Hematopoietic multipotent progenitor cell (in vitro differentiated cells): ENCODE data around the gene TPD52L2. TPM values are rescaled to one million over a fixed set of nuclear protein-coding genes. Genes with fewer than 3 reads are reported as not detected.
A peak's percentile ranks its signal among the peaks of the same experiment; 100 is the strongest.
"Not testable (repeated sequence)": the region's sequence is repeated elsewhere in the genome, so short reads cannot be mapped to it uniquely, and the experiment has no call there.

Source experiments
- DNase-seq, 3 donors: peaks; one replicate each; pipeline ENCODE4 v3.0.0-alpha.2; 2011 to 2015; ENCODE audit warnings: low read depth in 2 of 3, low spot score in 2 of 3
- small RNA-seq: library from RNA; depleted of rRNA; stranded (forward); fragments of <200 nt; gene quantifications from one replicate; pipeline ENCODE3, GENCODE V24; 2012
- total RNA-seq: library from RNA; depleted of rRNA; stranded (reverse); fragments of >200 nt; gene quantifications from one replicate; pipeline ENCODE4 v1.2.3, GENCODE V29; 2012

The TPD52L2 gene
- total RNA-seq, 1 donor = 47.7 TPM

DNA sequence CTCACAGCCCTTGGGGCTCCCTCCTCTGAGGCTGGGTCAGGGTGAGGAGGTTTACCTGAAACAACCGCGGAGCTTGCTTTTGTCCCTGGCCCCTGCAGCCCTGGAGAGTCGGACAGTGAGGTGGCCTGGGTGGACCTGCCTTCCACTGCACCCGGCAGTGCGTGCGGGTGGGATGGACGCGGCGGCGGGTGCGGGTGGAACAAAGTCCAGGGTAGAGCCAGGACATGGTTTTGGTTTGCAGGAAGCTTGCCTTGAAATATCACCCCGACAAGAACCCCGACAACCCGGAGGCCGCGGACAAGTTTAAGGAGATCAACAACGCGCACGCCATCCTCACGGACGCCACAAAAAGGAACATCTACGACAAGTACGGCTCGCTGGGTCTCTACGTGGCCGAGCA is 64.0 kb downstream of the TPD52L2 start:
- DNase-seq = no peak

DNA sequence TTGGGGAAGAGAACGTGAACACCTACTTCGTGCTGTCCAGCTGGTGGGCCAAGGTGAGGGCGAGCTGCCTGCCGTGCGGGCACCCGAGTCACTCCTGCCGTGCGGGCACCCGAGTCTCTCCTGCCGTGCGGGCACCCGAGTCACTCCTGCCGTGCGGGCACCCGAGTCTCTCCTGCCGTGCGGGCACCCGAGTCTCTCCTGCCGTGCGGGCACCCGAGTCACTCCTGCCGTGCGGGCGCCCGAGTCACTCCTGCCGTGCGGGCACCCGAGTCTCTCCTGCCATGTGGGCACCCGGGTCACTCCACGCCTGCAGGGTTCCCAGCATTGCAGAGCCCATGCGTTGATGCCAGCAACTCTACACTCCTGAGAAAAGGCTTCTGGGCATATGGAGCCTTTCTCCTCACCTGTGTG is 64.4 kb downstream of the TPD52L2 start:
- not testable (repeated sequence) for DNase-seq

DNA sequence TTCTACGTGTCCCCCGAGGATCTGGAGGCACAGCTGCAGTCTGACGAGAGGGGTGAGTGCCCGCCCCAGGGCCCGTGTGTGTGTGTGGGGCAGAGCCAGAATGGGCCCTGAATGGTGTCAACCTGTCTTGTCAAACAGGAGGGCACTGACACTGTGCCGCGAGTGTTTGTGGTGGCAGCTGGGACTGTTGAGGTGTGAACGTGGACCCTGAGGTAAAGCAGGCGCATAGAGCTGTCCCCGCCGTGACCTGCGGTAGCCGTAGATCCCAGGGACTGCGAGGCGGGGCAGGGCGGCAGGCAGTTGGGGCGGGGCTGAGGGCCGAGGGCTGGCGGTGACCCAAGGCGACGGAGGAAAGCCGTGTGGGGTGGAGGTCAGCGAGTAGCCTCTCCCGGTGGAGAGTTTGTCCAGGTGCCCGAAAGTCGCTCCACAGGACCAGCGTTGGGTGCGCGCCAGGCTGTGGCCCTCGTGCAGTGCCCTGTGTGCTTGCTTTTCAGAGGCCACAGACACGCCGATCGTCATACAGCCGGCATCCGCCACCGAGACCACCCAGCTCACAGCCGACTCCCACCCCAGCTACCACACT is 66.0 kb downstream of the TPD52L2 start:
- DNase-seq = no peak

DNA sequence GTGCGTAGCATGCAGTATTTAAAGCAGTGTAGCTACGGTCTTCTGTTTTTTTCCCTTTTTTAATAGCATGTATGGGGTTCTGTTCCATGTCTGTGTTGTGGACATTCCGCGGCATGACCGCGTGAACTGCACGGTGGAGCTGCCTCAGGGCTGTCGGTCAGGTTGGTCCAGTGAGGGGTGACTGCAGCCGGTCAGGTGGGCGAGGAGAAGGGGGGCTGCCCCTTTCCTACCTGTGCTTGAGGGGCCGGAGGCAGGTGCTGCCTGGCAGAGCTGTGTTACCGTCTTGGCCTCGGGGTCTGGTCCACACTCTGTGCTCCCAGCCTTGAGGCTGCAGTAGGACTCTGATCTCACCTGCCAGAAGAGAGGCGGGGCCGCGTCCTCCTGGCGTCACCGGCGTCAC is 66.7 kb downstream of the TPD52L2 start:
- DNase-seq = no peak

DNA sequence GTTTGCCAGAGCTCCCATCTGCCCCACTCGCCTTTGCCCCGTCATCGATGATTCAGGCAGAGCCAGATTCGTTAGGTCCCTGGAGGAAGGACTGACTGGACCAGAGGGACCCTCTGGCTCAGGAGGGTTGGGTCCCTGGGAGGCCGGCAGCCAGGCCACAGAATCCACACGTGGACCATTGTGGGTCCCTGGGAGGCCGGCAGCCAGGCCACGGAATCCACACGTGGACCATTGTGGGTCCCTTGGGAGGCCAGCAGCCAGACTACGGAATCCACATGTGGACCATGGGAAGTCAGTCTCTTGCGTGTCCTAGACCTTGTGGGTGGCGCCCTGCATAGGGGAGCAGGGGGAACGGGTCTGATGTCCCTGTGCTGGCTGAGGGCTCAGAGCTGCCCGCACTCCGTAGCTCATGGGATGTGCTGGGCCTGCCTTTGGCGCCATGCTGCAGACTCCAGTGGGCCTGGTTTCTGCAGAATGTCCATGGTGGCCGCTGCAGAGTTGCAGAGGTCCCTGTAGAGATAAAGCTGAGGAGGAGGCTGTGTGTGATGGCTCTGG is 67.6 kb downstream of the TPD52L2 start:
- no peak for DNase-seq

DNA sequence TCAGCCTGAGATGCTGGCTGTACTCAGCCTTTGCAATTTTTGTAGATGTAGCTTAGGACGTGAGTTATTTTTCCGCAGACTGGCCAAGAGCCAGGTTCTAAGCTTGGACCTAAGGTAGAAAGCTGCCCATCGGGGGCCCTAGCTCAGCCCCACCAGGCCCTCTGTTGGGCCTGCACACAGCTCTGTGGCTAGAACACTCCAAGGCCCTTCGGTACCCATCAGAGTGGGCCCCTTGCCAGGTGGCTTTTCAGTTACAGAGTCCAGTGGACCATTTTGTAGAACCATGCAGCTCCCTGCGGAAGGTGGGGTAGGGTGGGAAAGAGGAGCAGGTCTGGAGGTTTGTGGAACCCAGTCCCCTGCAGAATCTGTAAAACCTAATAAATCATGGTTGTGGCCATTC is 68.6 kb downstream of the TPD52L2 start:
- DNase-seq = no peak

DNA sequence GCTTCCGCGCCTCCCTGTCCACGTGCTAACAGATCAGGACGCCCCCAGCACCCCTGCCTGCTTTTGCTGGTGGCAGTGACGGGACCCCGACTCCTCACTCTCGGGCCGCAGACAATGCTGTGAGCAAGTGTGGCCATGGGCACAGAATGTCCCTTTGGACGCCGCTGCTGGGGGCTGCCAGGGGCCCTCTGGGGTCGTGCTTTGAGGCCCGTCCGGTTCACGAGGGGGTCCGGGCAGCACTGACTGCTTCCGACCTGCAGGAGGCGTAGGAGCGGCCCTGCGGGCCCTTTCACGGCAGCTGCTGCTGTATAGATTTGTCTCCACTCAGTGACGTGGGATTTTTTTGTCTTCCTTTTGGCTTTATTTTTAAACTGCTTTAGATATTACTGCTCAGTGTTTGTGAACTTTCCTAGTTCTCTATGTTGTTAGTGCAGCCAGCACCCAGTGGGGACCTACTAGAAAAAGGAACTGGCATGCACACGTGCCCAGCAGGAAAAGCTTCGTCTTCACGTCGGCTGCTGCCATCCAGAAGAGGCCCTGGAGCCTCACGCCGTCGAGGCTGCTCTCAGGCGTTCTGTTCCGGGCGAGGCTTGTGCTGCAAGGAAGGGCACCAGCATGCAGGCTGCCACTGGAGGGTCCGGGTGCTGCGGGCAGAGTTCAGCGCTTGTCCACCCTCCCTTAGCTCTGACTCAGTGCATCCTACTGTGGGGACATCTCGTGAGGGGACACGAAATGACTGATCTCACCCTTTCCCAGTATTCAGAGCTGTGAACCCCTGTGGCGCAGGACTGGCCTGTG is 69.4 kb downstream of the TPD52L2 start:
- DNase-seq = peak in 1 of 3 donors; percentile 12

DNA sequence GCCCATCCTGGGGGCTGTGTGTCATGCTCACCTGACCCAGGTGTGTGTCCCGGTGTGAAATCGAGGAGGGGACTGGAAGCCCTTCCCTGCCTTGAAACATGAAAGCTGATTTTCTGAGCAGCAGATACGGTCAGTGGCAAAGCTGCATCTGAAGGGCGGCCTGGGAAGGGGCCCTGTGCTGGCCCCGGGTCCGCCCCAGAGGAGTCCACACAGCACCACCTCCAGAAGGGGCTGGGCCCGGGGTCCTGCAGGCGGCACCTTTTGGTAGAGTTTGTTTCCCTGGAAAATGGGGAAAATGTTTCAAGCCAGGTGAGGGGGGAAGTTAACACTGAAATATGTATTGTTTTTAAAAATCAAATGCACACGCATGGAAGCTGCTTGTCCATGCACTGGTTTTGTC is 70.4 kb downstream of the TPD52L2 start:
- DNase-seq = no peak

DNA sequence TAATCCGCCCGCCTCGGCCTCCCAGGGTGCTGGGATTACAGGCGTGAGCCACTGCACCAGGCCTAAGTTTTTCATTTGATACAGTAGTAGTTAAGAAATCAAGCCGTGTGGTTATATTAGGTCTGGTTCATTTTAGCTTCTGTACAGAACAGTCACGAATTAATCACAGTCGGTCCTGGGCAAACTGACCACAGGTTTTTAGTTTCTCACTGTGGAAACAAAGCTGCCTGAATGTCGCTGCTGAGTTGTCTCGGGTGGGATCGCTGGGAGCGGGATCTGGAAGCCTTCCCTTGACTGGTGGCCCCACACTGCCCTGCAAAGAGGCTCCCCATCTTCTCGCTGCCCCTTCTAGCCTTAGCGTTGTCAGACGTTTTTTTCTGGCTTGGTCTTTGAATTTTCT is 72.5 kb downstream of the TPD52L2 start:
- no peak for DNase-seq

DNA sequence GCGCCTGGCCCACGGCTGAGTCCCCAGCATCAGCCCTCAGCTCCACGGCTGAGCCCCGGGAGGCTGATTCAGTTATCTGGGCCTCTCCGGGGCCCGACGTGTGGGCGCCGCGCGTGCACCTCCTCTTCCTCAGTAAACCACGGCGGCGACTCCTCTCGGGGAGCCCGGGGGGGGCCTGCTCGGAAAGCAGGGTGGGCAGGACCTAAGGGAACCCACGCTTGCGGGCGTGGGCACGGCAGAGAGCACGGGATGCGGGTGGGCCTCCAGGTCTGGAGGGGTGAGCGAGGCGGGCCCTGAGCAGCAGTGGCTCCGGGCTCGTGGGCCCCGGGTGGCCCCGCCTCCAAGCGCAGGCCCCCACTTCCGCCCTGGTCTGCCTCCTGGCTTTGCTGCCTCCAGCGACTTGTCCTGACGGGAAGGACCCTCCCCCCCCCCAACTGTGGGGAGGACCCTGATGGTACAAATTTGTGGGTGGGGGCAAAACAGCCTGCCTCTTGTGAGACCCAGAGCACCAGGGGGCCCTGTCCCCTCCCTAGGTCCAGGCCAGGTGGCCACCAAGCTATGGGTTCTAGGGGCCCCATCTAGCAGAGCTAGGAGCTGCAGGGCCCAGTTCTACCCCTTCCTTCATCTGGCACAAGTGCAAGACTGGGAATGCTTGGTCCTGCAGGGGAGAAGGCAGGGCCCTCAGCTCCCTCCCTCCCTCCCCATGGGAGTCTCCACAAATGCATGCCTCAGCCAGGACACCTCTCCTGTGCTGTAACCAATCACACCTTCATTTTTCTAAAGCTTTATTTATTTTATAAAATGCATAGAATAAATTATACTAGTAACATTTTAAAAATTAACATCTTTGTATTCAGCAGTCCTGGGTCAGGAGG is 74.2 kb downstream of the TPD52L2 start:
- DNase-seq = no peak

DNA sequence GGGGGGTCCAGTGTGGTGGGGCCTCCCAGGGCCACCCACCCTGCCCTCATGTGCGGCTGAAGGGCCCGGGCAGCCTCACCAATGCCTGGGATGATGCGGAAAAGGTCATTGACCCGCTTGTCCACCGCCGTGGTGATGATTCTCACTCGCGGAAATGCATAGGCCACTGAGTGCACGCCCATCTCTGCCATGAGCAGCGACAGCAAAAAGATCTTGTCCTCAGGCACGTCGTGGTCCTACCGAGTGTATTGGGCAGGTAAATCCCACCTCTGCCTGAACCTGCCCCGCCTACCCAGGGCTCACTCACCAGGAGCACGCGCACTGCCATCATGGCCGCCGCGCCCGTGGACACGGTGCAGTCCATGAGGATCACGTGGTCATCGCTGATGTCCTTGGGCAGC is 75.0 kb downstream of the TPD52L2 start:
- DNase-seq = no peak

DNA sequence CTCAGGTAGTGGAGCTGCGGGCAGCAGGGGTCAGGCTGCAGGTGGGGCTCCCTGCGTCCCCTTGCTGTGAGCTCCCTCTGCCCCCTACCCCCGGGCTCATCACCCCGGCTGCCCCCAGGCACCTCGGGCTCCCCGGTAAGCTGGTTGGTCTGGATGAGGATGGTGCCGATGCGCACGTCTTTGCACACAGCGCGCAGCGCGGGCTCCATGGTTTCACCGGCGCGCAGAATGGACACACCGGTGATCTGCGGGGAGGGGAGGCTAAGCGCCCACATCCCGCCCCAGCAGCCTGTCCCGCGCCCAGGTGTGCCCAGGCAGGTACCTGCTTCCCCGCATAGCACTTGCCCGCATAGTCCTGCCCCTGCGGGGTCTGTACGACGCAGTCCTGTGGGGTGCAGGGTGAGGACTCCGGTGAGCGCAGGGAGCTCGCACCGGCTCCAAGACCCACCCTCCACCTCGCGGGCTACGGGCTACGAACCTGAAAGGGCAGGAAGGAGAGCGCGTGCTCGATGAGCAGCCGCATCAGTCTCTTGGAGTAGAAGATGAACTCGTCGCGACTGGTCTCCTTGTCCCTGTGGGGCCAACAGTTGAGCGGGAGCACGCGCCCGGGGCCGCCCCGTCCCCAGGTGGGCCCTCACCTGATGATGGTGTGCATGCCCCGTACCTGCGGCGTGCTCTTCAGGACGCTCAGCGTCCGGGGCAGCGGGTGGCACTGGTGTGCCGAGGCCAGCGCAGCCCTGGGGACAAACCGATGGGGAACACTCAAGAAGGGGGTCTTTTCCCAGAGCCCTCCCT is 75.6 kb downstream of the TPD52L2 start:
- DNase-seq = no peak

Small RNAs within 50 kb of the gene (small RNA-seq; reads per million reads assigned to genes)
- gene MIR941-2 (not detected), gene MIR941-4 (not detected), gene MIR941-5 (not detected), gene RNU1-134P (1.2 reads per million, percentile 44 among the genes with 10 or more reads in this experiment)

Other genes starting within 250 kb of the TPD52L2 start
- 11.8 TPM for gene GMEB2, start 238.2 kb upstream of the TPD52L2 start, total RNA-seq
- gene STMN3, start 211.8 kb upstream of the TPD52L2 start, total RNA-seq = 97.2 TPM
- gene RTEL1, start 207.0 kb upstream of the TPD52L2 start, total RNA-seq = 13.5 TPM
- 0.54 TPM for gene TNFRSF6B, start 168.6 kb upstream of the TPD52L2 start, total RNA-seq
- 52.0 TPM for gene ARFRP1, start 157.3 kb upstream of the TPD52L2 start, total RNA-seq
- 33.4 TPM for gene ZGPAT, start 157.2 kb upstream of the TPD52L2 start, total RNA-seq
- 15.6 TPM for gene LIME1, start 128.6 kb upstream of the TPD52L2 start, total RNA-seq
- 14.3 TPM for gene SLC2A4RG, start 125.5 kb upstream of the TPD52L2 start, total RNA-seq
- 36.4 TPM for gene ZBTB46, start 34.0 kb upstream of the TPD52L2 start, total RNA-seq
- 0.27 TPM for gene ABHD16B, start 3.8 kb upstream of the TPD52L2 start, total RNA-seq
- gene DNAJC5, start 29.9 kb downstream of the TPD52L2 start, total RNA-seq = 38.5 TPM
- 51.4 TPM for gene UCKL1, start 91.1 kb downstream of the TPD52L2 start, total RNA-seq
- gene ZNF512B, start 104.7 kb downstream of the TPD52L2 start, total RNA-seq = 24.8 TPM
- gene SAMD10, start 114.4 kb downstream of the TPD52L2 start, total RNA-seq = 27.7 TPM
- gene PRPF6, start 115.9 kb downstream of the TPD52L2 start, total RNA-seq = 116 TPM
- gene C20orf204, start 170.9 kb downstream of the TPD52L2 start, total RNA-seq = 3.0 TPM
- 0.54 TPM for gene SOX18, start 184.4 kb downstream of the TPD52L2 start, total RNA-seq
- gene TCEA2, start 197.9 kb downstream of the TPD52L2 start, total RNA-seq = 32.6 TPM
- gene RGS19, start 214.2 kb downstream of the TPD52L2 start, total RNA-seq = 75.1 TPM
- 10.5 TPM for gene OPRL1, start 214.8 kb downstream of the TPD52L2 start, total RNA-seq
- 5.7 TPM for gene LKAAEAR1, start 219.1 kb downstream of the TPD52L2 start, total RNA-seq
- 0.27 TPM for gene NPBWR2, start 242.3 kb downstream of the TPD52L2 start, total RNA-seq